NCI-H1048 (cell line): ENCODE data around the gene ABHD3.
"Not testable (repeated sequence)": the region's sequence is repeated elsewhere in the genome, so short reads cannot be mapped to it uniquely, and the experiment has no call there.

Source experiments
- DNase-seq: peaks from one replicate; lab custom pipeline; 2025; lab: John Stamatoyannopoulos, UW

Gene ABHD3

GRCh38 chr18:21650311-21650710 is 54.3 kb downstream of the ABHD3 start:
- no peak for DNase-seq

DNA sequence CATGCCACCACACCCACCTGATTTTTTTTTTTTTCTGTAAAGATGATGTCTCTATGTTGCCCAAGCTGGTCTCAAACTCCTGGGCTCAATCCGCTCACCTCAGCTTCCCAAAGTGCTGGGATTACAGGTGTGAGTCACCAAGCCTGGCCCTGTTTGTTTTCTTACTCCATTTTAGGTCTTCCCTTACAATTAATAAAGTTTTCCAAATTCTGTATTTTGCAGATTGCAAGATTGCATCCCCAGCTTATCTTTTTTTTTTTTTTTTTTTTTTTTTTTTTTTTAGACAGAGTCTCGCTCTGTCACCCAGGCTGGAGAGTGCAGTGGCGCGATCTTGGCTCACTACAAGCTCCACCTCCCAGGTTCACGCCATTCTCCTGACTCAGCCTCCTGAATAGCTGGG is 64.2 kb downstream of the ABHD3 start:
- not testable (repeated sequence) for DNase-seq

DNA sequence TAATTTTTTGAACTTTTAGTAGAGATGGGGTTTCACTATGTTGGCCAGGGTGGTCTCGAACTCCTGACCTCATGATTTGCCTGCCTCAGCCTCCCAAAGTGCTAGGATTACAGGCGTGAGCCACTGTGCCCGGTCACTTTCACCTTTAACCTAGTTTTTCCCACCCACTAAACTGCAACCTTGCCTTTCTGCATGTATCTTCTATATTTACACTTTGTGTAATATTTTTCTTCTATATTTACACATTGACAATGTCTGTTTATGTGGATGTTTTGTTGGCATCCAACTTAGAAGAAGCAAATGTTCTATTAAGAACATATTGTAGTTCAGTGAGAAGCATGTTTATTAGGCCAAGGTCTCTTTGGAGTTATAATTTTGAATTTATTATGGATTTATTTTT is 65.8 kb downstream of the ABHD3 start:
- DNase-seq = no peak

- no peak for DNase-seq
Observed at GRCh38 chr18:21636769-21637168, 67.8 kb downstream of the ABHD3 start.

DNA sequence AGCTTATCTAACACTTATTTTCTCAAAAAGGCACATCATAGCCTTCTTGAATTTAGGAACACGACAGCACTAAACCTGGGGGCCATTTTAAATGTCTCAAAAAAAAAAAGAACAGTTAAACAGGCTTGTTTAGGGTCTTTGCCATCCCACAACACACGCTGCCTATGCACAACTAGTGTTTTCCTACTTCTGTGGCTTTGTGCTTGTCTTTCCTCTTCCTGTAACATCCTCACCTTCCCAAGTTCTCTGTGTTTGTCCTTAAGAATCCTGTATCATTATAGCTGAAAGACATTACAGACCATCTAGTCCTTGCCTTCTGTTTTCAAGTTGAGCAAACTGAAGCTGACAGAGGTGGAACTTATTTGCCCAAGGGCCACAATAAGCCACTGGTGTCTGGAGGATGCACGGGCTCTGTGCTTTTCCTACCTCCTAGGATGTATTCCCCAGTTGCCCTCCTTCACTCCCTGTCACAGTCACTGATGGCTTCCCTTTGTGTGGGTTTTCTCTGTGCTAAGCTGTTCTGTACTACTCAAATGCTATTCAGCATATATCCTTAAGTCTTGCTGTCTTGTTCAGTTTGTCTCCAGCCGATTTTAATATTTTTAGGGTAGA is 69.9 kb downstream of the ABHD3 start:
- no peak for DNase-seq

GRCh38 chr18:21632393-21632792 is 72.2 kb downstream of the ABHD3 start:
- no peak for DNase-seq

DNA sequence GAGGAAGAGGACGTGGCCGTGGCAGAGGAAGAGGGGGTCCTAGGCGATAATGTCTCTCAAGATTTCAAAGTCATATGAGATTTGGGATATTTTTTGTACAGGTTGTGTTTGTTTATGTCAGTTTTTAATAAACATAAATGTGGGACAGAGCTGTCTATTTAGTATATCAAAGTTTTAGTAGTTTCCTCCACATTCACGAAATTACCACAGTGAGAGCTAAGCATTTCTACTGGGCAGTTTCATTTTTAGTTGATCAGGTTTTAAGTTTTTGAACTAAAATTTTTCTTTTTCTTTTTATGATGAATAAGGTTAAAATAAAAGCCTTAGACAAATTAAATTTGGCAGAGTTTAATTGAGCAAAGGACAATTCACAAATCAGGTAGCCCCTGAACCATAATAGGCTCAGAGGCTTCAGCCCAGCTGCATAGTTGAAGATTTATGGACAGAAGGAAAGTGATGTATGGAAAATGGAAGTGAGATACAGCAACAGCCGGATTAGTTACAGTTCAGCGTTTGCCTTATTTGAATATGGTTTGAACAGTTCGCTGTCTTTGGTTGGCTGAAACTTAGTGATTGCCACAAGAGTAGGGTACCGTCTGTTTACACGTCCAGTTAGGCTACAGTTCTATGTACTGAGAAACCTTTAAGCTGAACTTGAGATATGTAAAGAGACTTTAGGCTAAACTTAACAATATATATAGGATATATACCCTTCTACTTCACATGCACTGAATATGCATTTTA is 75.3 kb downstream of the ABHD3 start:
- no peak for DNase-seq

DNA sequence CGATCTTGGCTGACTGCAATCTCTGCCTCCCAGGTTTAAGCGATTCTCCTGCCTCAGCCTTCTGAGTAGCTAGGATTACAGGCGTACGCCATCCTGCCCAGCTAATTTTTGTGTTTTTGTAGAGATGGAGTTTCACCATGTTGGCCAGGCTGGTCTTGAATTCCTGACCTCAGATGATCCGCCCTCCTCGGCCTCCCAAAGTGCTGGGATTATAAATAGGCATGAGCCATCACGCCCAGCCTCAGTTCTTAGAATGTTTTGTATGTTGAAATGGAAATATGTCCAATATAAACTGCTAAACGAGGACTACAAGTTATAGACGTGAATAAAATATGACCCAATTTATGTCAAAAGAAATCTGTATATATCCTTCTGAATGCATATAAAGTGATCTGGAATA is 82.9 kb downstream of the ABHD3 start:
- DNase-seq = not testable (repeated sequence)

GRCh38 chr18:21612125-21613039 is 92.2 kb downstream of the ABHD3 start, which contains the start of gene SNRPD1:
SNRPD1 (plus strand) TSS chr18:21612314; CDS start chr18:21612430, 116 bp downstream.
- DNase-seq = peak; percentile 81

DNA sequence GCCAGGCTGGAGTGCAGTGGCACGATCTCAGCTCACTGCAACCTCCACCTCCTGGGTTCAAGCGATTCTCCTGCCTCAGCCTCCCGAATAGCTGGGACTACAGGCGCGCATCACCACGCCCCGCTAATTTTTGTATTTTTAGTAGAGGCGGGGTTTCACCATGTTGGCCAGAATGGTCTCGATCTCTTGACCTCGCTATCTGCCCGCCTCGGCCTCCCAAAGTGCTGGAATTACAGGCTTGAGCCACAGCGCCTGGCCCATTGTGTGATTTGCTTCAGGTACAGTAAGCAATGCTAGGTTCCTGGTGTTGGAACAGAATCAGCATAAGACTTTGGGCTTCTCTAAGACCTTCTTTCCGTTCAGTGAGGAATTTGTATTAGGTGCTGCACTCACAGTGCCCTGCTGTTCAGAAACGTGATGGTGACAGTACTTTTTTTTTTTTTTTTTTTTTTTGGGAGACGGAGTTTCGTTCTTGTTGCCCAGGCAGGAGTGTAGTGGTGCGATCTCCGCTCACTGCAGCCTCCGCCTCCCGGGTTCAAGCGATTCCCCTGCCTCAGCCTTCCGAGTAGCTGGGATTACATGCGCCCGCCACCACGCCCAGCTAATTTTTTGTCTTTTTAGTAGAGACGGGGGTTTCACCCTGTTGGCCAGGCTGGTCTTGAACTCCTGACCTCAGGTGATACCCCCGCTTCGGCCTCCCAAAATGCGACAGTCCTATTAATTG is 93.0 kb downstream of the ABHD3 start:
- not testable (repeated sequence) for DNase-seq

GRCh38 chr18:21605213-21605612 is 99.4 kb downstream of the ABHD3 start:
- no peak for DNase-seq

DNA sequence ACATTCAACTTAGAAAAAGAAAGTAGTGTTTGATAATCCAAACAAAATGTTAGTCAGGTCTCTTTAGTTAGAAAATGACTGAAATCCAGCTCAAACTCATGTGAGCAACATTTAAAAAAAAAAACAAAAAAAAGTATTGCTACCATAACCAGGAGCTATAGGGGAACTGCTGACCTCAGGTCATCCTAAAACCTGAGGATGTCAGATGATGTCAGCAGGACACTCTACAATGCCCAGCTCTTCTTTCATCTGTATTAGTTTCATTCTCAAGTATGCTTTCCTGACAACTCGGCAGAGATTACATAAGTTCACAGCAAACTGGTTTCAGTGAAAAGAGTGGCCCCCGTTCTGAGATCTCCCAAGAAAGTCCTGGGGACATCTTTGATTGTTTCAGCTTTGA is 99.9 kb downstream of the ABHD3 start:
- no peak for DNase-seq

- DNase-seq = no peak
Observed at GRCh38 chr18:21602299-21602587, 102.3 kb downstream of the ABHD3 start.
